Measurements from ENCODE around the gene KIAA1586. TPM values are rescaled to one million over a fixed set of nuclear protein-coding genes. Genes with fewer than 3 reads are reported as not detected.
"Not testable (repeated sequence)": the region's sequence is repeated elsewhere in the genome, so short reads cannot be mapped to it uniquely, and the experiment has no call there.

KIAA1586 gene, protein sequence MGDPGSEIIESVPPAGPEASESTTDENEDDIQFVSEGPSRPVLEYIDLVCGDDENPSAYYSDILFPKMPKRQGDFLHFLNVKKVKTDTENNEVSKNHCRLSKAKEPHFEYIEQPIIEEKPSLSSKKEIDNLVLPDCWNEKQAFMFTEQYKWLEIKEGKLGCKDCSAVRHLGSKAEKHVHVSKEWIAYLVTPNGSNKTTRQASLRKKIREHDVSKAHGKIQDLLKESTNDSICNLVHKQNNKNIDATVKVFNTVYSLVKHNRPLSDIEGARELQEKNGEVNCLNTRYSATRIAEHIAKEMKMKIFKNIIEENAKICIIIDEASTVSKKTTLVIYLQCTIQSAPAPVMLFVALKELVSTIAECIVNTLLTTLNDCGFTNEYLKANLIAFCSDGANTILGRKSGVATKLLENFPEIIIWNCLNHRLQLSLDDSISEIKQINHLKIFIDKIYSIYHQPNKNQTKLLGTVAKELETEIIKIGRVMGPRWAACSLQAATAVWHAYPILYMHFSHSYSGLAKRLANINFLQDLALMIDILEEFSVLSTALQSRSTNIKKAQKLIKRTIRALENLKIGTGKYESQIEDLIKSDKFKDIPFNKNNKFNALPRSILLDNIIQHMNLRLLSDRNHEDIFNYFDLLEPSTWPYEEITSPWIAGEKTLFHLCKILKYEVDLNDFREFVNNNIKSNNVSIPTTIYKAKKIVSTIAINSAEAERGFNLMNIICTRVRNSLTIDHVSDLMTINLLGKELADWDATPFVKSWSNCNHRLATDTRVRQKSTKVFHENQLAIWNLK
- 9.7 and 26.2 TPM in 2 replicates for total RNA-seq (ENCODE audit: low replicate concordance)

DNA sequence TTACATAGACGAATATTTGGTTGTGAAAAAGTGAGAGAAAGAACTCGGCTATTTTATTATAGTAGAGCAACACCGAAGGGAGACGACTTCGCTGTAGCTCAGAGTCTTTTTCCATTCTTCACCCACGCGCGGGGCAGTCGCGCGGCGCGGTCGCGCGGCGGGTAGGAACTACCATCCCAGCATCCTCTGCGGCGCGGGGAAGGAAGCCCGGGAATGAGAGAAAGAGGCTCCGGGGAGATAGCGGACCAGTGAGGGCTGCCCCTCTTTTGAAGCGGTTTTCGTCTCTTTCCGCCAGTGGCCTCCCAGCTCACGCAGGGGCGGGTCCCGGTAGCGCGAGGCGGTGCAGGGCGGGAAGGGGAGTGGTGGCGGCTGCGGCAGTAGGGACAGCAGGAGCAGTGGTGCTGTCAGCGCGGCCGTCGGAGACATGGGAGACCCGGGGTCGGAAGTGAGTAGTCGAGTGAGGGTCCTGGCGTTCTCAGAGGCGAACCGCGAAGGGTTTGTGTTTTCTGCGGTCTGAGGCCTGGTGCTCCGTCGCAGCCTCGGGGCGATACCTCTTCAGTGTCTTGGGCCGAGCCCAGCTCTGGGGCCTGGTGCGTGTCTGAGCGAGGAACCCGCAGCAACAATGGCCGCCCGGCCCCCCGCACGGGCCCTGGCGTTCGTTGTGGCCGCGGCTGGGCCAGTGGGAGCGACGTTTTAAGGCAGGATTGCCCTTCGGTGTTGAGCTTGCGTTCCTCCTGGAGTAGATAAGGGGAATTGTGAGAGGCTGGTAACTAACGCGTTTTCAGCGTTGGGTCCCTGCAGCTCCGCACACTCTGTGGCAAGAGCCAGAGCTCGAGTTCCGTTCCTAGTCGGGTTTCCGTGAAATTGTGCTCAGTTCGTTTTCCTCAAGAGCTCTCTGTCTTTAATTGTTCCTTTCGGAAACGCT lies at the start of gene KIAA1586:
Gene KIAA1586, plus strand, starts transcription at position 362 of the 925 bp plus-strand sequence. Its CDS starts 63 bp downstream, at position 425.
- peak within 1 kb of the TSS; percentile 68 for H3K4me3 ChIP-seq (ENCODE audit: low read depth, low read length)
- DNase-seq (ENCODE audit: low read depth) = peak; percentile 83

DNA sequence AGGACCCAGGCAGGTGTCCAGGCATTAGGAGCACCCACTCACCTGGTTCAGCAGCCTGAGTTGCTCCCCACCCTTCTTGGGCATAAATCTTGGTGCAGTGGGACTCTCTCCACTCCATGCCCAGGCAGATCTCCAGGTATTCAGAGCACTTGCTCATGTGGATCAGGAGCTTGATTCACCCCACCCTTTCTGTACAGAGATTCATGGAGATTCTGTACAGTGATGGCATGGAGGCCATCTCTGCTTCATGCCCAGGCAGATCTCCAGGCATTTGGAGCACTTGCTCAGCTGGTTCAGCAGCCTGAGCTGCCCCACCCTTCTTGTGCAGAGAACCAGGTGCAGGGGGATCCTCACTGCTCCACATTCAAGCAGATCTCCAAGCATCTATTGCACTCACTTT lies 47.4 kb upstream of the KIAA1586 start:
- TF ChIP-seq, protein P1, sequence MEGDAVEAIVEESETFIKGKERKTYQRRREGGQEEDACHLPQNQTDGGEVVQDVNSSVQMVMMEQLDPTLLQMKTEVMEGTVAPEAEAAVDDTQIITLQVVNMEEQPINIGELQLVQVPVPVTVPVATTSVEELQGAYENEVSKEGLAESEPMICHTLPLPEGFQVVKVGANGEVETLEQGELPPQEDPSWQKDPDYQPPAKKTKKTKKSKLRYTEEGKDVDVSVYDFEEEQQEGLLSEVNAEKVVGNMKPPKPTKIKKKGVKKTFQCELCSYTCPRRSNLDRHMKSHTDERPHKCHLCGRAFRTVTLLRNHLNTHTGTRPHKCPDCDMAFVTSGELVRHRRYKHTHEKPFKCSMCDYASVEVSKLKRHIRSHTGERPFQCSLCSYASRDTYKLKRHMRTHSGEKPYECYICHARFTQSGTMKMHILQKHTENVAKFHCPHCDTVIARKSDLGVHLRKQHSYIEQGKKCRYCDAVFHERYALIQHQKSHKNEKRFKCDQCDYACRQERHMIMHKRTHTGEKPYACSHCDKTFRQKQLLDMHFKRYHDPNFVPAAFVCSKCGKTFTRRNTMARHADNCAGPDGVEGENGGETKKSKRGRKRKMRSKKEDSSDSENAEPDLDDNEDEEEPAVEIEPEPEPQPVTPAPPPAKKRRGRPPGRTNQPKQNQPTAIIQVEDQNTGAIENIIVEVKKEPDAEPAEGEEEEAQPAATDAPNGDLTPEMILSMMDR (IDR thresholded peaks at IDR 0.05; ENCODE audit: insufficient read depth, low read length) = no peak
- no peak overlapping the region for H3K4me3 ChIP-seq (ENCODE audit: low read depth, low read length)
- DNase-seq (ENCODE audit: low read depth) = no peak

DNA sequence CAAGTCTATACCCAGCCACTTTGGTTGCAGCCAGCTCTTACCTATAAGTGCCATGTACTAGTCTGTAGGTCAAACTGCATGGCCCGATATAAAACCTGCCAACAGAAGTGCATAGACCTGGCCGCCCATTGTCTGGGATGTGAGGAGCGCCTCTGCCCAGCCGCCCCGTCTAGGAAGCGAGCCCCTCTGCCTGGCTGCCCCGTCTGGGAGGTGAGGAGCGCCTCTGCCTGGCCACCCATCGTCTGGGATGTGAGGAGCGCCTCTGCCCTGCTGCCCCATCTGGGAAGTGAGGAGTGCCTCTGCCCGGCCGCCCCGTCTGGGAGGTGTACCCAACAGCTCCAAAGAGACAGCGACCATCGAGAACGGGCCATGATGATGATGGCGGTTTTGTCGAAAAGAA lies 46.7 kb upstream of the KIAA1586 start:
- H3K4me3 ChIP-seq (ENCODE audit: low read depth, low read length) = not testable (repeated sequence)

DNA sequence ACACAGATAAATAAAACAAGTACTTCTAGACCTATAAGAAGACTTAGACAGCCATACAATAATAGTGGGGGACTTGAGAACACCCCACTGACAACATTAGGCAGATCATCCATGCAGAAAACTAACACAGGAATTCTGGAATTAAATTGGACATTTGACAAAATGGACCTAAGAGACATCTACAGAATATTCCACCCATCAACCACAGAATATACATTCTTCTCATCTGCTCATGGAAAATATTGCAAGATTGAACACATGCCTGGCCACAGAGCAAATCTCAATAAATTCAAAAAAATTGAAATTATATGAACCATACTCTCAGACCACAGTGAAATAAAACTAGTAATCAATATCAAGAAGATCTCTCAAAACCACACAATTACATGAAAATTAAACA lies 44.3 kb upstream of the KIAA1586 start:
- no peak for DNase-seq (ENCODE audit: low read depth)
- H3K4me3 ChIP-seq (ENCODE audit: low read depth, low read length) = no peak overlapping the region
- TF ChIP-seq, protein P1 (IDR thresholded peaks at IDR 0.05; ENCODE audit: insufficient read depth, low read length) = no peak

More for the DNA sequence above, 46.7 kb upstream of the KIAA1586 start:
- not testable (repeated sequence) for DNase-seq (ENCODE audit: low read depth)

DNA sequence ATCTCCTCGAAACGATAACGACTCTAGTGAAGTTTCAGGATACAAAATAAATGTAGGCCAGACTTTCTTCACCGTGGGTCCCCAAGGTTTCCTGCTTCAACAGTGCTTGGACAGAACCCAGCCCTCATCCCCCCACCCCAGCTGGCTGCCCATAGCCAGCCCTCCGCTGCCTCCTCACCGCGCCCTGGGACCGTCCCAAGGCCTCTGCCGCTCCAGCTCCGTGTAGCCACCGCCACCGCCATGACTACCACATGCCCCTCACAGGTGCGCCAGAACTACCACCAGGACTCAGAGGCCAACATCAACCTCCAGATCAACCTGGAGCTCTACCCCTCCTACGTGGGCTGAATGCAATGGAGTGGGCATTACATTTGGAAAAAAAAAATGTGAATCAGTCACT lies 42.2 kb upstream of the KIAA1586 start:
- H3K4me3 ChIP-seq (ENCODE audit: low read depth, low read length) = no peak overlapping the region
- TF ChIP-seq, protein P1 (IDR thresholded peaks at IDR 0.05; ENCODE audit: insufficient read depth, low read length) = no peak
- no peak for DNase-seq (ENCODE audit: low read depth)

DNA sequence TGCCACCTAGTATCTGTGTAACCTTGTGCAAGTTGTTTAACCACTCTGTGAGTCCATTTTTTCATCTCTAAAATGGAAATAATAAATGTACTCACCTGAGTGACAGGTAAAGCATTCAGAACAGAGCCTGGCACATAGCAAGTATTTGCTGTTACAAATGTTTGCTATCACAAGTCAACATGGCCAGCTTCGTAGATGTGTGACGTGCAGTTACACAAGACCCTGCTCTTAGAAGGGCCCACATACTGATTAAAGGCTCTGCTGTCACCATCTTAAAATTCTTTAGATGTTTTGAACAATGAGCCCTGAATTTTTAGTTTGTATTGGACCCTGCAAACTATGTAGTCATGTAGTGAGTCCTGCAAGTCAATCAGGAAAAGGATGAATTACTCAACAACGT lies 40.4 kb upstream of the KIAA1586 start:
- no peak for DNase-seq (ENCODE audit: low read depth)
- TF ChIP-seq, protein P1 (IDR thresholded peaks at IDR 0.05; ENCODE audit: insufficient read depth, low read length) = no peak
- H3K4me3 ChIP-seq (ENCODE audit: low read depth, low read length) = no peak overlapping the region

DNA sequence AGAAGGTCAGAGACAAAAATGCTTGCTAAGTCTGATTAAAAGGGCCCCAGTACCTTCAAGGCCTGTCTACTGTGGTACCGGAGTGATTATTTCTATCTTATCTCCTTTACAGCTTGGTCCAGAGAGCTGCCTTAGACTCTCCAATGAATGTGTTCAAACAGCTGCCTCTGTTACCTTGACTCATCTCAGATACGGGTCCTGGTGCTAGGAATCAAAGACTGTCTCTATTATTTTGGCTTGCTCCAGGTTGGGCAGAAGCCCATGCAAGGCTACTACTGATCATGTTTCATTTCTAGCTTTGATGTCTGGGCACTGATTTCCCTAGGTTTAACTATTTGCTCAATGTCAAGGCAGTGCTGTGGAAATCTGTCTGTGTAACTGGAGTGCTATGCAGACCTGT lies 38.4 kb upstream of the KIAA1586 start:
- H3K4me3 ChIP-seq (ENCODE audit: low read depth, low read length); DNase-seq (ENCODE audit: low read depth): not testable (repeated sequence)

DNA sequence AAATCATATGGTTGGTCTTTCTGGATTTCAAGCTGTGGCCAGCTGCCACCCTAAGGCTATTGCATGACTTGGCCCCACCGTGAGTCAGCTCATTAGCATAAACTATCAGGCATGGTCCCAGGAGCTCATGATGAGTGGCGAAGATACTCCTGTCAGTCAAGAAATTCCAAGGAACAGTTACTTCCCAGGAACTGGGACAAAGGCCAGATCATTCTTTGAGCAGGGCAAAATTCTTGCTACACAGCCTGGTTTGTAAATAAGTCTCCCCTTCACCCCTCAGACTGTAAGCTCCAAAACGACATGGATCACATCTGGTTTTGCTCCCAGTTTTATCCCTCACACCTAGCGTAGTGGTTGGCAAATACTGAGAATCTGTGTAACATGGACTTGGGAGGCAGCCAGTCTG lies 33.0 kb upstream of the KIAA1586 start:
- peak; percentile 77 for DNase-seq (ENCODE audit: low read depth)
- TF ChIP-seq, protein P1 (IDR thresholded peaks at IDR 0.05; ENCODE audit: insufficient read depth, low read length) = no peak
- no peak overlapping the region for H3K4me3 ChIP-seq (ENCODE audit: low read depth, low read length)
